DND-41 (cell line): ENCODE measurements around the gene ARHGAP27.

Source experiments
- EZH2 ChIP-seq: IDR thresholded peaks from 3 replicates; pipeline ENCODE4 v1.6.1; 2012; ENCODE audit warnings: borderline replicate concordance, low read depth, mild to moderate bottlenecking, moderate library complexity, low read length, inconsistent platforms; ENCODE audit not compliant: severe bottlenecking
- TF ChIP-seq, protein P1 (sequence below): IDR thresholded peaks from 2 replicates; pipeline ENCODE4 v1.5.1; 2012; ENCODE audit warnings: borderline replicate concordance, low read length, moderate library complexity, mild to moderate bottlenecking; ENCODE audit not compliant: poor library complexity, severe bottlenecking; ENCODE audit errors: extremely low read depth

DNA sequence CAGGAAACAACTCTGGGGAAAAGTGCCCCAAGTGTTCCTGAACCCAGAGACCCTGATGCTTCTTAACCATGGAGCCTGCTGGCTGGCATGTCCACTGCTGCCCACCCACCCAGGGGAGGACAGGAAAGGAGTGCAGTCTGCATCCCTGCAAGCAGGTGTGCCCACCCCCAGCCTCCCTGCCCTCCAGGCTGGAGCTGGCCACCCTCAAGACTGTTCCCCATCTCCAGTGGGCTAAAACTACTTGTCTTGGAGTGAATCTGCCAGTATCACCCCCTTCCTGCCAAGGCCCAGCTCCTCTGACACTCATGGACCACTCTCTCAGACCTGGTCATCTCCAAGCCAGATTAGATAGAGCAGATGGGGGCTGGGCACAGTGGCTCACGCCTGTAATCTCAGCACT is 29.8 kb downstream of the ARHGAP27 start:
- TF ChIP-seq, protein P1, sequence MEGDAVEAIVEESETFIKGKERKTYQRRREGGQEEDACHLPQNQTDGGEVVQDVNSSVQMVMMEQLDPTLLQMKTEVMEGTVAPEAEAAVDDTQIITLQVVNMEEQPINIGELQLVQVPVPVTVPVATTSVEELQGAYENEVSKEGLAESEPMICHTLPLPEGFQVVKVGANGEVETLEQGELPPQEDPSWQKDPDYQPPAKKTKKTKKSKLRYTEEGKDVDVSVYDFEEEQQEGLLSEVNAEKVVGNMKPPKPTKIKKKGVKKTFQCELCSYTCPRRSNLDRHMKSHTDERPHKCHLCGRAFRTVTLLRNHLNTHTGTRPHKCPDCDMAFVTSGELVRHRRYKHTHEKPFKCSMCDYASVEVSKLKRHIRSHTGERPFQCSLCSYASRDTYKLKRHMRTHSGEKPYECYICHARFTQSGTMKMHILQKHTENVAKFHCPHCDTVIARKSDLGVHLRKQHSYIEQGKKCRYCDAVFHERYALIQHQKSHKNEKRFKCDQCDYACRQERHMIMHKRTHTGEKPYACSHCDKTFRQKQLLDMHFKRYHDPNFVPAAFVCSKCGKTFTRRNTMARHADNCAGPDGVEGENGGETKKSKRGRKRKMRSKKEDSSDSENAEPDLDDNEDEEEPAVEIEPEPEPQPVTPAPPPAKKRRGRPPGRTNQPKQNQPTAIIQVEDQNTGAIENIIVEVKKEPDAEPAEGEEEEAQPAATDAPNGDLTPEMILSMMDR, result no peak
- TF ChIP-seq EZH2, result no peak
